ENCODE results near the gene TOM1L2.

Gene TOM1L2

DNA sequence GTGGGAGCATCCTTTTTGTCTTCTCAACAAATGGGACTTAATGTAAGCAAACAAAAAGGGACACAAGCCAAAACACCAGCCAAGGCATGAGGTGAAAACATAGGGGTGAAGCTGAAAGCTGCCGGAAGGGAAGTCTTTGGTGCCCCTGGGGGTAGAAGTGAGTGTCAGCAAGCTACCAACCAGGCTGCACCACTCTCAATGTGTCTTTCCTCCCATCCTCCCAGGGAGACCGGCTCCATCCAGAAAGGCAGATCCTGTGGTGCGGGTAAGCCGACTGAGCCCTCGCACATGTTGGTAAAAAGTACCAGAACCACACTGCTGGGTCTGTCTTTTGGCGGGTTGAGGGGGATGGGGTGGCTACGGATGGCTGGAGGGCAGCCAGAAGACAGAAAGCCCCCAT, 83.4 kb downstream of the TOM1L2 start:
- Histone ChIP-seq H3K27me3 (ENCODE audit: insufficient read depth, low read length) (no peaks in the 10 kb centered on the region), H3K27ac (ENCODE audit: low read depth, low read length) (no peak overlapping the region), H3K4me1 (ENCODE audit: control insufficient read depth, insufficient read depth, low read length, unreplicated experiment) (no peaks in the 10 kb centered on the region), H3K4me3 (ENCODE audit: low read depth, low read length) (no peak overlapping the region), H3K79me2 (ENCODE audit: control insufficient read depth, insufficient read depth, low read length, unreplicated experiment) (no peaks in the 10 kb centered on the region), H3K36me3 (ENCODE audit: insufficient read depth, low read length) (peaks cover 5% of the 10 kb centered on the region; the same call in 1 of the 2 replicates), H2AFZ (ENCODE audit: low read length, unreplicated experiment) (no peak overlapping the region)

DNA sequence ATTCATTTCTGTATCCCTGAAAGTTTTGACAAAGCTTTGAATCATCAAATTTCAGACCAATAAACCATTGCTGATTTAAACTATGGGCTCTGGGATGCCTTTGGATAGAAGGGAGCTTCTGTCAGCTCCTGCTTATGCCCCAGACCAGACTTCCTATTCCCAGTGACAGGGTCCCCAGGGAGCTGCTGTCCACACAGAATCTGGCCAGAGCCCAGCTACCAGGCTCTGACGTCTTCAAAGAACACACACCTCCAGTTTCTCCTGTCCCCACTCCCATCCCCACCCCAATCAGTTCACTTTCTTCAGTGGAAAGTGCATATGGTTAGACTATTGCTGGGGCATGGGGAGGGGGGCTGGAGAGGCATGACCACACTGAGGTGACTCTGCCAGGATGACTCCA, 83.8 kb downstream of the TOM1L2 start:
- no peaks in the 10 kb centered on the region for H3K27me3 ChIP-seq (ENCODE audit: insufficient read depth, low read length)
- no peak overlapping the region for H3K27ac ChIP-seq (ENCODE audit: low read depth, low read length)
- H2AFZ ChIP-seq (ENCODE audit: low read length, unreplicated experiment) = no peak overlapping the region
- H3K4me3 ChIP-seq (ENCODE audit: low read depth, low read length) = no peak overlapping the region
- peaks cover 3% of the 10 kb centered on the region; the same call in 1 of the 2 replicates for H3K36me3 ChIP-seq (ENCODE audit: insufficient read depth, low read length)
- H3K79me2 ChIP-seq (ENCODE audit: control insufficient read depth, insufficient read depth, low read length, unreplicated experiment) = no peaks in the 10 kb centered on the region
- no peaks in the 10 kb centered on the region for H3K4me1 ChIP-seq (ENCODE audit: control insufficient read depth, insufficient read depth, low read length, unreplicated experiment)

DNA sequence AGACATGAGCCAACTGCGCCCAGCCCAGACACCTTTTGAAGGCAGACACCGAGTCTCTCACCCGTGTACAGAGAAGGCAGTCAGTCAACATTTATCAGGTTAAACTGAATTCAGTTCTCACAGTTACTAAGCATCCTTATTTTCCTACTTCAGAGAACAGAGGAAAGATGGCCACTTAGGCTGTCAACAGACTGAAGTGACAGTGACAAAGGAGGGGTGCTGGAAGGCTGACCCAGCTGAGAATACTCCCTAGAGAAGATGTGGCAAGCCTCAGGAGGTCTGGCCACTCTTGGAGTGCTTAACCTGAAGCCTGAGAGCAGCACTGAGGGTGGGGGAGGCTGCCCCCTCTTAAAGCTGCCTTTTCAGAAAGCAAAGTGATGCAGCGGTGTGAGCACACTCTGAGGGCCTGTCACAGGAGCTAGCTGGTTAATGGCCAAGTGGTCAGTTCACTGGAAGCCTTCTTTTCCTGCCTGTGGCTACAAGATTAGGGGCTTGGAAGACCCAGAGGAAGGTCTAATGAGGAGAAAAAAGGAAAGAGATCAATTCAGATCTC, 84.4 kb downstream of the TOM1L2 start:
- Histone ChIP-seq H3K4me1 (ENCODE audit: control insufficient read depth, insufficient read depth, low read length, unreplicated experiment) (no peaks in the 10 kb centered on the region), H3K4me3 (ENCODE audit: low read depth, low read length) (no peak overlapping the region), H3K36me3 (ENCODE audit: insufficient read depth, low read length) (no peaks in the 10 kb centered on the region), H2AFZ (ENCODE audit: low read length, unreplicated experiment) (no peak overlapping the region), H3K27ac (ENCODE audit: low read depth, low read length) (no peak overlapping the region), H3K27me3 (ENCODE audit: insufficient read depth, low read length) (no peaks in the 10 kb centered on the region), H3K79me2 (ENCODE audit: control insufficient read depth, insufficient read depth, low read length, unreplicated experiment) (no peaks in the 10 kb centered on the region)

DNA sequence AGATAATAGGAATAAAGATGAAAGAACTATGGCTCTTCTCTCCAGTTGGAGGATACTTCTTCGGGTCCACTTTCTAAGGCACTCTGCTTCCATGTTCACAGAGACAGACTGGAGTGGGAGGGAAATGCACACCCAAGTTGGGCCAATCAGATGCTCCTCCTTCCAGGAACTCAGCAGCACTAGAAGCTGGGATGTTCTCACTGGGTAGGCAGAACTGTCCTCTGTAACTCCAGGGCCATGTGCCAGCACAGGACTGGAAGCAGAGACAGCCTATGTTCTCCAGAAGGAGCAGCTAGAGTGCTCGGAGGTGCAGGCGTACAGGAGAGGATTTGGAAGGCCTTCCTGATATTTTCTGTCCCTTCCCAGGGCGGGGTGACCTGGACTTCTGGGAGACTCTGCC, 85.5 kb downstream of the TOM1L2 start:
- H3K4me1 ChIP-seq (ENCODE audit: control insufficient read depth, insufficient read depth, low read length, unreplicated experiment) = no peaks in the 10 kb centered on the region
- H2AFZ ChIP-seq (ENCODE audit: low read length, unreplicated experiment) = no peak overlapping the region
- no peak overlapping the region for H3K4me3 ChIP-seq (ENCODE audit: low read depth, low read length)
- no peaks in the 10 kb centered on the region for H3K36me3 ChIP-seq (ENCODE audit: insufficient read depth, low read length)
- H3K27me3 ChIP-seq (ENCODE audit: insufficient read depth, low read length) = no peaks in the 10 kb centered on the region
- no peak overlapping the region for H3K27ac ChIP-seq (ENCODE audit: low read depth, low read length)
- no peaks in the 10 kb centered on the region for H3K79me2 ChIP-seq (ENCODE audit: control insufficient read depth, insufficient read depth, low read length, unreplicated experiment)

DNA sequence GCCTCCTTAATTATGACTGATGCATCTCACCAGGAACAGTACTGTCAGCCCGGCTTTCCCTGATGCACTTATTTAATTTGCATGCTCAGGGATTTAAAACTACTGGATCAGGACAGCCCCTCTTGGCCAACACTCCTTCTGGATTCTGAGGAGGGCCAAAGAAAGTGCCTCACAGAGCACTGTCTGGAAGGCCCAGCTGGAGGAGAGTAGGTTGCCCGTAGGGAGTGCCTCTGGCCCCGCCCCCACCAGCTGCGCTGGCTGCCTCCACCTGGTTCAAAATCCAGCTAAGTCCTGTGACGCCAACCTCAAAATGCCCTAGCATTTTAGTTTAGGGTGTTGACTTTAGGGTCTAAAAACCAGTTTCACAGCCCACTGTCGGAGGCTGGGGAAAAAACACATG, 86.0 kb downstream of the TOM1L2 start:
- Histone ChIP-seq H3K27ac (ENCODE audit: low read depth, low read length) (no peak overlapping the region), H3K27me3 (ENCODE audit: insufficient read depth, low read length) (no peaks in the 10 kb centered on the region), H3K4me1 (ENCODE audit: control insufficient read depth, insufficient read depth, low read length, unreplicated experiment) (no peaks in the 10 kb centered on the region), H3K79me2 (ENCODE audit: control insufficient read depth, insufficient read depth, low read length, unreplicated experiment) (no peaks in the 10 kb centered on the region), H3K4me3 (ENCODE audit: low read depth, low read length) (no peak overlapping the region), H2AFZ (ENCODE audit: low read length, unreplicated experiment) (no peak overlapping the region), H3K36me3 (ENCODE audit: insufficient read depth, low read length) (no peaks in the 10 kb centered on the region)

DNA sequence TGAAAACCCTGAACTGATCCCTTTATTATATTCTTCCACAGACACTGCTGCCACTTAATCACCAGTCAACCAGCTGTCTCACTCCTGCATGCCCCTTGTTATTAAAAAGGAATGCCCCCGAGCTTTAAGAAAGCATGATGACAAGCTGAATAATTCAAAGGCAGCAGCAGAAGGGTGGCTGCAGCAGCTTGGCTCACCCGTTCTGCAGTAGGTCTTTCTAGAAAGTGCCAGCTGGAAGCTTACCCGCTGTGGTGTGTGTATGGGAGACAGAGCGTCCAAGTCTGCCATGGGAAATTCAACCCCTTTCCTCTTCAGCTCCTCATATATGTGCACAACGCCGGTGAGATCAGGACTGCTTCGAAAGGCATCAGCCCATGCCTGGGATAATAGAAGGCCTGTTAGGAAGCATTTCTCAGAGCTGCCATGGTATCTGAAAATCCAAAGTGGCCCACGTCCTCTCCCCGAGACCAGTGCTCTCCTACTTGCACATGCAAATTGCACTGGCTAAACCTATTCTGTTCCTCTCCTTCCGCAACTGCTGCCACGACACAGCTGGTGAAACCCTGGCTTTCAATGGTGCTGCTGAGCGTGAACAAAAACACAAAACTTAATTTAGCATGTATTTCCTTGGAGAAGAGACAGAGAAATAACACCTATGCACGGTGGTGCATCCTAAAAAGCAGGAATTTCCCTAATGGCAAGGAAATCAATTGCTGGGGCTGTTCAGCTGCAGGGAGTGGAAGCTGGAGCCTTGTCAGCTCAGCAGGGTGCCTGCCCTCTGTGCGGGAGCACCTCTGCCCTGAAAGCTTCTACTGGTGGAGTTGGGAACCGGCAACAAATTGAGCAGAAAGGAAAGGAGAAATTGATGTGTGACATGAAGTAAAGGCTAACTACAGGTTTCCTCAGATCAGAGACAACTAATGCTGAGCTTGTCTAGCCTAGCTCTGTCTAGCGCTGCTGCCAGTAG, 87.5 kb downstream of the TOM1L2 start:
- Histone ChIP-seq H3K27me3 (ENCODE audit: insufficient read depth, low read length) (no peaks in the 10 kb centered on the region), H3K79me2 (ENCODE audit: control insufficient read depth, insufficient read depth, low read length, unreplicated experiment) (no peaks in the 10 kb centered on the region), H3K36me3 (ENCODE audit: insufficient read depth, low read length) (no peaks in the 10 kb centered on the region), H3K4me1 (ENCODE audit: control insufficient read depth, insufficient read depth, low read length, unreplicated experiment) (no peaks in the 10 kb centered on the region), H3K4me3 (ENCODE audit: low read depth, low read length) (no peak overlapping the region), H2AFZ (ENCODE audit: low read length, unreplicated experiment) (no peak overlapping the region), H3K27ac (ENCODE audit: low read depth, low read length) (no peak overlapping the region)

DNA sequence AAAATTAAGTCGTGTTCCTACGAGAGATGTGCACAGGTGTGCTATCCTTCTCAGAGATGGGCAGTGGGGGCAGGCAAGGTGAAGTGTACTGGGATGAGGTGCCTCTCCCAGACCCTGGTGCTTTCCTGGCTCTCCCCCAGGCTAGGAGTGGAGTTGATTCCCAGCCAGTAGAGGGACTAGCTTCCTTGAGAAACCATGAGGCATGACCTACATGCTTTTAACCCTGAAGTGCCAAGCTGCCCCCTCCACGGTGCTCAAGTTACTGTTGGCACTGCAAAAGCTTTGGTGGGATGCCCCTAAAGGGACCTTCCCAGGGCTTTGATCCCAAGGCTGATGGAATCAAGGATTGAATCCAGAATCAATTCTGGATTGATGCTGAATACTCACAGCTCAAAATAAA, 88.4 kb downstream of the TOM1L2 start:
- H3K4me3 ChIP-seq (ENCODE audit: low read depth, low read length) = no peak overlapping the region
- H3K27ac ChIP-seq (ENCODE audit: low read depth, low read length) = no peak overlapping the region
- no peaks in the 10 kb centered on the region for H3K36me3 ChIP-seq (ENCODE audit: insufficient read depth, low read length)
- no peak overlapping the region for H2AFZ ChIP-seq (ENCODE audit: low read length, unreplicated experiment)
- no peaks in the 10 kb centered on the region for H3K4me1 ChIP-seq (ENCODE audit: control insufficient read depth, insufficient read depth, low read length, unreplicated experiment)
- H3K79me2 ChIP-seq (ENCODE audit: control insufficient read depth, insufficient read depth, low read length, unreplicated experiment) = no peaks in the 10 kb centered on the region
- no peaks in the 10 kb centered on the region for H3K27me3 ChIP-seq (ENCODE audit: insufficient read depth, low read length)

DNA sequence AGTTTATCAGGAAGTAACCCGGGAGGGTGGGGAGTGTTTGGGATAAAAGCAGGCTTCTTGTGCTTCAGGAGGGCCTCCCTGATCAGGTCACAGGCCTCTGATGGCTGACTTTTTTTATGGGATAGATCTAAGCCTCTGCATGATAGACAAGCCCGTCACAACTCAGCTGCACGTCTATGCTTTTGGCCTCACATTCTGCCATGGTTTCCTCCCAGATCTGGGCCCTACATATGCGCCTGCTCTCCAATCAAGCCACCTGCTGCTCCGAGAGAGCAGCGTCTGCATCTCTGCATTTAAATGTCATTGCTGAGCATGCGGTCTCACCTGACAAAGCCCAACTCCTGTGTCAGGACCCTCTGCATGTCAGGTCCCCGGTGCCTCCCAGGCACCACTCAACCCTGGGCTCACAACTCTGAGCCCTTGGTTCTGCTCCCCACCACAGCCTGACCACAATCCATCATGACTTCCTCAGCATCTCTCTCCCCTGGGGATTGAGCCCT, 90.1 kb downstream of the TOM1L2 start:
- Histone ChIP-seq H3K36me3 (ENCODE audit: insufficient read depth, low read length) (no peaks in the 10 kb centered on the region), H2AFZ (ENCODE audit: low read length, unreplicated experiment) (no peak overlapping the region), H3K27me3 (ENCODE audit: insufficient read depth, low read length) (no peaks in the 10 kb centered on the region), H3K27ac (ENCODE audit: low read depth, low read length) (no peak overlapping the region), H3K4me3 (ENCODE audit: low read depth, low read length) (no peak overlapping the region), H3K79me2 (ENCODE audit: control insufficient read depth, insufficient read depth, low read length, unreplicated experiment) (no peaks in the 10 kb centered on the region), H3K4me1 (ENCODE audit: control insufficient read depth, insufficient read depth, low read length, unreplicated experiment) (peaks cover 12% of the 10 kb centered on the region)

DNA sequence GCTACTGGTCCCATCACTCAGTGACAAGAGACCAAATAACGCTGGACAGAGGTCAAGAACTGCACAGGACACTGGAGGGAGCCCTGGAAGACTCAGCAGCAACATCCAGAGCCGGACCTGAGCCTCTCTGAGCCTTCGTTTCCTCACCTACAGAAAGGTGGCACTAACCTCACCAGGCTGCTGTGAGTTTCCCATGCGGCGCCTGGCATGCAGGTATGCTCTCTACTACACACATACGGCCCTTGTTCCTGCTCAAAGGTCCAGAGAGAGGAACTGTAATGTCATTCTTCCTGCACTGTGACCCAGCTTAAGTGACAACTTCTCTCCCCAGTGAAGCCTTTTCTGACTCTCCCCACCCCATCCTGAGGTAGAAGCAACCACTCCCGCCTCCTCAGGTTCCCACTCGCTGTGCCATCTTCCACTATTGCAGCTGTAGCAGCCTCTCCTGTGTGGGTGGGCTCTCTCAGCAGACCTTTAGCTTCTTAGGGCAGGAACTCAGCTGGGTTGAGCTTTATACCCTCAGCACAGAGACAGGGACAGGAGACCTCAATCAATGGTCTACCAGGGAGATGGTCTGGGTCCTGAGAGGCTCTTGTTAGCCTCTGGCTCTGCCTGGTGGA, 91.5 kb downstream of the TOM1L2 start:
- no peaks in the 10 kb centered on the region for H3K27me3 ChIP-seq (ENCODE audit: insufficient read depth, low read length)
- H2AFZ ChIP-seq (ENCODE audit: low read length, unreplicated experiment) = no peak overlapping the region
- peaks cover 11% of the 10 kb centered on the region; the same call in 1 of the 2 replicates for H3K36me3 ChIP-seq (ENCODE audit: insufficient read depth, low read length)
- peaks cover 13% of the 10 kb centered on the region for H3K4me1 ChIP-seq (ENCODE audit: control insufficient read depth, insufficient read depth, low read length, unreplicated experiment)
- H3K27ac ChIP-seq (ENCODE audit: low read depth, low read length) = no peak overlapping the region
- H3K4me3 ChIP-seq (ENCODE audit: low read depth, low read length) = no peak overlapping the region
- no peaks in the 10 kb centered on the region for H3K79me2 ChIP-seq (ENCODE audit: control insufficient read depth, insufficient read depth, low read length, unreplicated experiment)

DNA sequence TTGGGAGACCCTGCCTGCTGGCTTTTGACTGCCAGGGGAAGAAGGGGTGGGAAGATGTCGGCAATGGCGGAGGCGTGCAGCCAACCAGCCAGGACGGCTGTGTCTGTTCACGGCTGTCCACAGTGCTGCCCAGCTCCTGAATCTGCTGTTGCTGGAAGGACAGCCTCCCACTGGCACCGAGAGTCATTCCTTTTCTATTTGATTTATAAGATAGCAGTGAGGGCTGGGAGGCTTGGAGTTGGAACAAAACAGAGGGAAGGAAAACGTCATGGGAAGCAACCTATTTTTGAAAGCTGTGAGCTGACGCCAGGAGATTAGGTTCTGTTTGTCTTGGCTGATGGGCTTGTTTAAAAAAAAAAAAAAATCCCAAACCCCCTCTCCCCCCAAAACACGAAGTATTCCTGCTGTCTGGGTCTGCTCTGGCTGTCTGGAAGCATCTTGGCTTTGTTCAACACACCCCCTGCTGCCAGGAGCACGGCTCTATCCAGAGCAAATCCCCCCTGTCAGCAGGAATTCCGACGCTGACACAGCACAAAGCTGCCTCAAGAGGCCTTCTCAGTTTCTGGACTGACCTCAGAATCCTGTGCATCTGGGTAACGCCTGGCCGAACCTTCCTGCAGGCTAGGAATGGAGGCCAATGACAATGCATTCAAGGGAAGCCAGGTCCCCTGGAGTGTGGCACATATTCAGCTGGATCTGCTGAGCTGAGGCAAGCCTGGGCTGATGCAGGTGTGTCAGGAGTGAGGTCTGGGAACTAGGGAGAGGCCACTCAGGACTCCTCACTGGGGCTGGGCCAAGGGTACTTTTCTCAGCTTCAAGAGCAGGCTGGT, 94.5 kb downstream of the TOM1L2 start:
- H3K79me2 ChIP-seq (ENCODE audit: control insufficient read depth, insufficient read depth, low read length, unreplicated experiment) = no peaks in the 10 kb centered on the region
- H3K27ac ChIP-seq (ENCODE audit: low read depth, low read length) = peak overlapping the region; percentile 45
- H2AFZ ChIP-seq (ENCODE audit: low read length, unreplicated experiment) = no peak overlapping the region
- H3K4me1 ChIP-seq (ENCODE audit: control insufficient read depth, insufficient read depth, low read length, unreplicated experiment) = peaks cover 17% of the 10 kb centered on the region
- H3K4me3 ChIP-seq (ENCODE audit: low read depth, low read length) = no peak overlapping the region
- no peaks in the 10 kb centered on the region for H3K27me3 ChIP-seq (ENCODE audit: insufficient read depth, low read length)
- peaks cover 12% of the 10 kb centered on the region; the same call in 1 of the 2 replicates for H3K36me3 ChIP-seq (ENCODE audit: insufficient read depth, low read length)

All from ACC112 (cell line).